ENCODE results near the gene FAM240B.

Gene FAM240B

DNA sequence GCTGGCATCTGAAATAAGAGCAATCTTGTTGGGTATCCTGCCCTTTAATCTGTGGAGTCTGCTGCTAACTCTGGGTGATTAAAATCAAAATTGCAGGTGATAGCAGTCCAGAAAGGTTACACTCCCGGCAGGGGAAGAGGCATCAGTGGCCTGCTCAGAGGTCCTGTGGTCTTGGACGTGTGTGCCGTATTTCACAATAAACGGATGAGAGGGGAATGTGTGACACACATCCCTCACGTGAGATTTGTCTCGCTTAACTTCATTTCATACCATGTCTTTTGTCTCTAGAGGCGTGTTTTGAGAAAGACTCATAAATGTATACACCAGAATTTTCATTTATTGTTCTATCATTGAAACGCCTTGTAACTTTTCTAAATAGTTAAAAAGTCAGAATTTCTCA, 36.6 kb downstream of the FAM240B start:
- TF ChIP-seq, protein P1, sequence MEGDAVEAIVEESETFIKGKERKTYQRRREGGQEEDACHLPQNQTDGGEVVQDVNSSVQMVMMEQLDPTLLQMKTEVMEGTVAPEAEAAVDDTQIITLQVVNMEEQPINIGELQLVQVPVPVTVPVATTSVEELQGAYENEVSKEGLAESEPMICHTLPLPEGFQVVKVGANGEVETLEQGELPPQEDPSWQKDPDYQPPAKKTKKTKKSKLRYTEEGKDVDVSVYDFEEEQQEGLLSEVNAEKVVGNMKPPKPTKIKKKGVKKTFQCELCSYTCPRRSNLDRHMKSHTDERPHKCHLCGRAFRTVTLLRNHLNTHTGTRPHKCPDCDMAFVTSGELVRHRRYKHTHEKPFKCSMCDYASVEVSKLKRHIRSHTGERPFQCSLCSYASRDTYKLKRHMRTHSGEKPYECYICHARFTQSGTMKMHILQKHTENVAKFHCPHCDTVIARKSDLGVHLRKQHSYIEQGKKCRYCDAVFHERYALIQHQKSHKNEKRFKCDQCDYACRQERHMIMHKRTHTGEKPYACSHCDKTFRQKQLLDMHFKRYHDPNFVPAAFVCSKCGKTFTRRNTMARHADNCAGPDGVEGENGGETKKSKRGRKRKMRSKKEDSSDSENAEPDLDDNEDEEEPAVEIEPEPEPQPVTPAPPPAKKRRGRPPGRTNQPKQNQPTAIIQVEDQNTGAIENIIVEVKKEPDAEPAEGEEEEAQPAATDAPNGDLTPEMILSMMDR (IDR thresholded peaks at IDR 0.05; ENCODE audit: low read depth, low read length), result no peak
- H3K4me3 ChIP-seq (ENCODE audit: low read depth, low read length), result no peak overlapping the region

DNA sequence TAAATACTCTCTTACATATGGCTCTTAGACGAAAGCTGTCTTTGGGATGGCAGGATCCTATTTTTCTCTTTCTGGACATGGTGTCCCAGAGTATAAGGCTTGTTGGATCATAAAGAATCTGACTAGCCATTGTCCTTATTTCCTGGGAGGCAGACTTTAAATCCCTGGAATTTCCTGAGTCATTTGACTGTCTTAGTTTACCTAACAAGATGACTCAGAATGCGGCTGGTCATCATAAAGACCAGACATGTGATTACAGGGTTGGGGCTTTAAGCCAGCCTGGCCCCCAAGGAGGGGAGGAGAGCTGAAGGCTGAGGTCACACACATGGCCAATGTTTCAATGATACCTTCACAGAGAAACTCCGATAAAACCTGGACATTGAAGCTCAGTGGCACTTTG, 37.2 kb downstream of the FAM240B start:
- no peak overlapping the region for H3K4me3 ChIP-seq (ENCODE audit: low read depth, low read length)
- TF ChIP-seq, protein P1 (IDR thresholded peaks at IDR 0.05; ENCODE audit: low read depth, low read length), result no peak

DNA sequence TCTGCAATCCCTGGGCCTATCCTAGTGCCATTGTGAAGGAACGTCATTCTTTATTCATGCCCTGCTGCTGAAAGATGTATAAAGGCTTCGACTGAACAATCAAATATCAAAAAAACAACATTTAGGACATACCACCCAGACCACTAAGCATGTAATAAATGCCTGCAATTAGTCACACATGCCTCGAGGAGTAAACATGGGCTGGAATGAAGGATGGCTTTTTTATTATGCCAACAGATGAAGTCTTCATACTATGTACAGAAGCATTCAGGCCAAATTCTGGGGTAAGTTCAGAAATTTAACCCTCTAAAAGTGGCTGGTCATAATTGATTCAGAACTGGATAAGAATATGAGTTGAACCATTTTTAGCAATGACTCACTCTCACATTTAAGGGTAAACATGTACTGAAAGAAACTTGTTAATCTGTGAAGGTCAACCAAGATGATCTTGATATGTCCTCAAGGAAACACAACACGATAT, 38.1 kb downstream of the FAM240B start:
- TF ChIP-seq, protein P1 (IDR thresholded peaks at IDR 0.05; ENCODE audit: low read depth, low read length), result no peak

DNA sequence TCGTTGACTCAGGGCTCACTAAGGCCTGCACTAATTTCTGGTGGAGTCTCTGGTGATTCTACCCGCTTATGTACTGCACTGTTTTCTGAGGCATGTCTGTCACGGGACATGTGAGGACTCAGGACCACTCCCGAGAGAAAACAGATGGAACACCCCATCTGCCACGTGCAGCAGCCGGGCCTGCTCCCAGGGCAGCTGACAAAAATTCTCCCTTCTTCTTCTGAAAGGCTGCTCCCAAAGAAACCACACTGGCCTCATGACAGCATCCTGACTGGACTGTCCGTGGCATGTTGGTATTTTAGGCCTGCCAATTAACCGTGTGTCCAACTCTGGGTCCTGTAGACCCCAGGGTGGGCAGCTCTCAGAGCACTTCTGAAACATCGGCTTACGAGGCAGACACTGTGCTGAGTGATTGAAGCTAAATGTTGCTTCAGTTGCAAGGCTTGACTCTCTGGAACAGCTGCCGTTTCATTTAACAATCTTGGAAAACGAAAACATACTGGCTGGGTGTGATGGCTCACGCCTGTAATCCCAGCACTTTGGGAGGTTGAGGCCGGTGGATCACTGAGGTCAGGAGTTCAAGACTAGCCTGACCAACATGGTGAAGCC, 39.0 kb downstream of the FAM240B start:
- H3K4me3 ChIP-seq (ENCODE audit: low read depth, low read length), result no peak overlapping the region
- TF ChIP-seq, protein P1 (IDR thresholded peaks at IDR 0.05; ENCODE audit: low read depth, low read length), result no peak

More for the DNA sequence above, 38.1 kb downstream of the FAM240B start:
- H3K4me3 ChIP-seq (ENCODE audit: low read depth, low read length), result no peak overlapping the region

DNA sequence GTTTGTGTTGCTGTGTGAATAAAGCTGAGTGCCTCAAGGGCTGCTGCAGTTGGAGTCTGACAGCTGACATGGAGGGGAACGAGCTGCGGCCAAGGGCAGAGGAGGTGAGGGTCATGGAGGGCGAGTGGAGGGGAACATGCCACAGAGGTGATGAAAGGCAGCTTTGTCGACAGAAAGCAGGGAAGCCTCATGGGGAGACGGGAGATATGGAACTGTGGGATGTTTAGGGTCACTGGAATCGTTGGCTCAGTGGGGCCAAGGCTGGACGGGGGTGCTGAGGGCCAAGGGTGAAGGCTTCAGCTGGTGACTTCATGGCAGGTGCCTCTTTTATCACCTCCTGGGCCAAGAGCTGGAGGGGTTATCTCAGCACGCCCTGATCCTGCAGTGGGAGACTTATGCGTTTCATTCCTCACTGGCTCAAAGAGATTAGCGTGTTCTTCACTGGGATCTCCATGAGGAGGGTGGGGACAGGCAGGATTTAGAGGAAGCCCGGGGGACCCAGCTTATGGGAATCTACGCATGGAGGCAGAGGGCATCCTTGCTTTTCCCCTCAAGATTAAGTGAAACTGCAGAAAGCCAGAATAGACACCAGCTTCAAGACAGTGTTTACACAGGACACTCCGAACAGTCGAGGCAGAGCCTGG, 42.2 kb downstream of the FAM240B start:
- TF ChIP-seq, protein P1 (IDR thresholded peaks at IDR 0.05; ENCODE audit: low read depth, low read length), result no peak
- no peak overlapping the region for H3K4me3 ChIP-seq (ENCODE audit: low read depth, low read length)

DNA sequence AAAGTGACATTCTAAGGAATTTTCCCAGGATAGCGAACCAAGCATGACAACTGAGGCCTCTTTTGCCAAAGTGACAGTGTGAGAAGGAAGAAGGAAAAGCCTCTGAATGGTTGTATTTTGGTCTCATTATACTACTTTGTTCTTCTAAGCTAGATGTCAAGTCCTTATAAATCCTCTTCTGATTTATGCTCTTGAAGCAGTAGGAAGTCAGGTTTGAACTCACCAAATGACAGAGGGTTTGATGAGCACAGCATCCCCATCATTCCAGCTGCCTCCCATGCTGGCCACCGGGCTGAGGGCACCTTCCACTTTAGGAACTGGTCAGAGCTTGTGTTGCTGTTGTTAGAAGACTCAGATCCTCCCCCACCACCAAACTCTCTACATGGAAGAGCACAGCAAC, 44.1 kb downstream of the FAM240B start:
- TF ChIP-seq, protein P1 (IDR thresholded peaks at IDR 0.05; ENCODE audit: low read depth, low read length), result no peak
- no peak overlapping the region for H3K4me3 ChIP-seq (ENCODE audit: low read depth, low read length)

DNA sequence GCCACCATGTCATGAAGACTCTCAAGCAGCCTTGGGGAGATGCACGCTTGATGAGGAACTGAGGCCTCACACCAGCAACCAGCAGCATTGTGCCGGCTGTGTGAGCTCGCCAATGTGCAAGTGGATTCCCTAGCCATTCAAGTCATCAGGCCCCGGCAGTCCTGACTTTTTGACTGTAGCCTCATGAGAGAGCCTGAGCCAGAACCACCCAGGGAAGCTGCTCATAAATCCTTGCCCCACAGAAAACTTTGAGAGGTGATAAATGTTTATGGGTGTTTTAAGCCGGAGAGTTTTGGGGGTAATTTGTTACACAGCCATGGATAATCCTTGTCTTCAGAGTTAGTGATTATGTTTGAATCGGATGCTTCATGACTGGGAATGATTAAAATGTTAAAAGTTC, 44.7 kb downstream of the FAM240B start:
- H3K4me3 ChIP-seq (ENCODE audit: low read depth, low read length), result no peak overlapping the region
- TF ChIP-seq, protein P1 (IDR thresholded peaks at IDR 0.05; ENCODE audit: low read depth, low read length), result no peak
